CD4-positive, alpha-beta T cell (primary cell): Measurements from ENCODE around the gene SLC4A2. TPM values are rescaled to one million over a fixed set of nuclear protein-coding genes. Genes with fewer than 3 reads are reported as not detected.

Experiments used
- ATAC-seq: fragments of 200-7000 bp; cut with Tn5 transposase; one replicate; pipeline ENCODE4 v1.10.0; 2022; ENCODE audit warnings: mild to moderate bottlenecking; ENCODE audit not compliant: poor library complexity
- CTCF ChIA-PET: fragments of 350-600 bp; sonication (Branson Sonifier 250); formaldehyde crosslinking; loops from one replicate; lab custom pipeline; 2021; ENCODE audit warnings: antibody characterized with exemption, inconsistent platforms; lab: Charles Lee
- POLR2A ChIA-PET: fragments of 350-600 bp; sonication (Branson Sonifier 250); formaldehyde crosslinking; loops from one replicate; lab custom pipeline; 2021; ENCODE audit warnings: antibody characterized with exemption, inconsistent platforms; lab: Charles Lee
- DNase-seq, 14 experiments: peaks; one replicate each; pipeline ENCODE4 v3.0.0-alpha.2; 2013 to 2020; ENCODE audit warnings: mixed read lengths in 2 of 14
- H3K27ac ChIP-seq, 2 donors: one replicate each; pipeline versions ENCODE4 v1.5.1 to v1.7.0; 2013; ENCODE audit warnings: low read length in 2 of 2, low read depth in 1 of 2, mild to moderate bottlenecking in 1 of 2
- H3K27me3 ChIP-seq, 2 experiments: 1 replicate in 1 of 2; 2 replicates in 1 of 2; pipeline versions ENCODE4 v1.6.1 to v1.7.0; 2013; ENCODE audit warnings: low read length in 2 of 2, control low read depth in 1 of 2, mild to moderate bottlenecking in 1 of 2, moderate library complexity in 1 of 2; ENCODE audit not compliant: insufficient read depth in 2 of 2, control insufficient read depth in 1 of 2
- H3K36me3 ChIP-seq: one replicate; pipeline ENCODE4 v1.6.1; 2013; ENCODE audit warnings: low read length, control low read depth; ENCODE audit not compliant: insufficient read depth
- H3K4me1 ChIP-seq: one replicate; pipeline ENCODE4 v1.6.1; 2013; ENCODE audit warnings: low read length, control low read depth; ENCODE audit not compliant: insufficient read depth
- H3K4me3 ChIP-seq: one replicate; pipeline ENCODE4 v1.5.1; 2013; ENCODE audit warnings: mild to moderate bottlenecking, low read length, moderate library complexity
- H3K9me3 ChIP-seq, 2 experiments: 1 replicate in 1 of 2; 2 replicates in 1 of 2; pipeline versions ENCODE4 v1.6.1 to v1.7.0; 2013; ENCODE audit warnings: low read length in 2 of 2, mild to moderate bottlenecking in 2 of 2, control low read depth in 1 of 2, moderate library complexity in 1 of 2; ENCODE audit not compliant: control insufficient read depth in 1 of 2, insufficient read depth in 1 of 2
- H3K27ac Mint-ChIP-seq: one replicate; pipeline ENCODE4 v1.8.0; 2020; ENCODE audit warnings: mixed read lengths
- H3K27me3 Mint-ChIP-seq: one replicate; pipeline ENCODE4 v1.8.0; 2021; ENCODE audit warnings: mixed read lengths
- H3K36me3 Mint-ChIP-seq: one replicate; pipeline ENCODE4 v1.8.0; 2021; ENCODE audit warnings: low read depth, mixed read lengths
- H3K4me1 Mint-ChIP-seq: one replicate; pipeline ENCODE4 v1.8.0; 2021; ENCODE audit warnings: low read depth, mixed read lengths
- H3K4me3 Mint-ChIP-seq: one replicate; pipeline ENCODE4 v1.8.0; 2020; ENCODE audit warnings: mild to moderate bottlenecking, mixed read lengths
- H3K9me3 Mint-ChIP-seq: one replicate; pipeline ENCODE4 v1.8.0; 2020; ENCODE audit warnings: mixed read lengths
- intact Hi-C, 2 experiments: fragments of 100-400 bp; cut with DNase I in 1 of 2; cut with micrococcal nuclease in 1 of 2; formaldehyde crosslinking; loops; one replicate each; pipeline versions ENCODE4 v1.15.1 to v1.9.0; 2023 to 2025; cut with DNase I, micrococcal nuclease
- total RNA-seq, 174 experiments: library from RNA in 2 of 174; stranded (reverse) in 2 of 174; gene quantifications; one replicate each; pipeline ENCODE4 v1.2.3 and lab custom pipeline; 2021 to 2026
- TF ChIP-seq, protein P1 (sequence below): fragments of 200-600 bp; IDR thresholded peaks from one replicate; pipeline ENCODE4 v1.8.0; 2022; ENCODE audit warnings: antibody characterized with exemption, mild to moderate bottlenecking

The SLC4A2 gene
- total RNA-seq, 2 experiments from 2014 or later: 27.1 to 31.4 TPM

GRCh38 chr7:151088856-151089699, 29.7 kb downstream of the SLC4A2 start:
- intact Hi-C loops: loop anchor here in 1 of 2 experiments (2.0 to 10.0 kb wide), 3 partner anchors 22 to 1254 kb away; partner anchors contain the start of genes KCNH2 and ZNF862
- ATAC-seq: no peak
- H3K36me3 Mint-ChIP-seq: peaks cover 15% of the 10 kb centered on the region
- Histone ChIP-seq H3K4me1 (peaks cover 56% of the 10 kb centered on the region), H3K27me3 (no peaks in the 10 kb centered on the region), H3K9me3 (peaks cover 0 to 3% of the 10 kb centered on the region in 2 experiments), H3K27ac (peak overlapping the region in 1 of 2 donors; percentile 9), H3K36me3 (no peaks in the 10 kb centered on the region), H3K4me3 (no peak overlapping the region)
- H3K9me3 Mint-ChIP-seq: no peaks in the 10 kb centered on the region
- TF ChIP-seq, protein P1, sequence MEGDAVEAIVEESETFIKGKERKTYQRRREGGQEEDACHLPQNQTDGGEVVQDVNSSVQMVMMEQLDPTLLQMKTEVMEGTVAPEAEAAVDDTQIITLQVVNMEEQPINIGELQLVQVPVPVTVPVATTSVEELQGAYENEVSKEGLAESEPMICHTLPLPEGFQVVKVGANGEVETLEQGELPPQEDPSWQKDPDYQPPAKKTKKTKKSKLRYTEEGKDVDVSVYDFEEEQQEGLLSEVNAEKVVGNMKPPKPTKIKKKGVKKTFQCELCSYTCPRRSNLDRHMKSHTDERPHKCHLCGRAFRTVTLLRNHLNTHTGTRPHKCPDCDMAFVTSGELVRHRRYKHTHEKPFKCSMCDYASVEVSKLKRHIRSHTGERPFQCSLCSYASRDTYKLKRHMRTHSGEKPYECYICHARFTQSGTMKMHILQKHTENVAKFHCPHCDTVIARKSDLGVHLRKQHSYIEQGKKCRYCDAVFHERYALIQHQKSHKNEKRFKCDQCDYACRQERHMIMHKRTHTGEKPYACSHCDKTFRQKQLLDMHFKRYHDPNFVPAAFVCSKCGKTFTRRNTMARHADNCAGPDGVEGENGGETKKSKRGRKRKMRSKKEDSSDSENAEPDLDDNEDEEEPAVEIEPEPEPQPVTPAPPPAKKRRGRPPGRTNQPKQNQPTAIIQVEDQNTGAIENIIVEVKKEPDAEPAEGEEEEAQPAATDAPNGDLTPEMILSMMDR: no peak
- CTCF ChIA-PET: interaction anchor here (1.2 kb wide), 1 partner anchor 35 kb away, joined by 3 read pairs; no protein-coding TSS in a partner anchor
- POLR2A ChIA-PET: interaction anchor here (1.0 to 1.5 kb wide), 2 partner anchors 8 to 61 kb away, joined by 3 to 4 read pairs; partner anchors contain the start of genes ABCB8 and FASTK
- H3K27ac Mint-ChIP-seq: peak overlapping the region; percentile 86
- DNase-seq: peak in 2 of 14 experiments; percentile 77 to 82
- peaks cover 8% of the 10 kb centered on the region for H3K27me3 Mint-ChIP-seq
- peaks cover 40% of the 10 kb centered on the region for H3K4me1 Mint-ChIP-seq
- H3K4me3 Mint-ChIP-seq: peak overlapping the region; percentile 88

DNA sequence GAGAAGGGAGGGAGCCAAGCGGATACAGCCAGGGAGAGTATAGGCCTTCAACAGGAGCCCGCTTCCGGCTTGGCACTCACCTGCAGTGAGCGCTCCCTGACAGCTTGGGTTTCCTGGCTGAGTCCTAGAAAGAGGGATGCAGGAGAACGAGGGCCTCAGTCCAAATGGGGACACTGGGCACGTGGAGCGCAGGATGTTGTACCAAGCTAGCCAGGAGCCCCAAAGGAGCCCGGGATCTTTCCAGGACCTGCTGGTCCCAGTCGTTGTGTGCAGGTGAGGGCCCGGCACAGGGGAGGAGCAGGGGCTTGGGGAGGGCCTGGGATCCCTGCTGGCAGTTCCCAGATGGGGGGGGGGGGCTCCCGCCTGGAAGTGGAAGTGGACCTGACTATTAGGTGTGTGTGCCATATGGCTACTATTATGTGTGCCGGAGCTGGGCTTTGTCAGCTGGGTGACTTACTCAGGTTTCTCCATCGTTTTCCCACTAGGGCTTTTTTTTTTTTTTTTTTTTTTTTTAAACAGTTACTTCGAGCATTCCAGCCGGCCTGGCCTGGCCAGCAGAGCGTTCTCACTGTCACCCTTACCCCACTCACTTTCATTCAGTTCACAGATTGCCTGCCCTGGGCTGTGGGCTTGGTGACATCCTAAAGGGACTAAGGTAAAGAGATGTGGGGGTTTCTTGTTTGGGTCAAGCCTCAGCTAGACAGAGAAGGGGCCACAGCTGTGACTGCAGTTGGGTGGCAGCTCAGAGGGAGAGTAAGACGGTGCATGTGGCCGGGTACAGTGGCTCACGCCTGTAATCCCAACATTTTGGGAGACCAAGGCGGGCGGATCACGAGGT, 30.7 kb downstream of the SLC4A2 start:
- intact Hi-C loops: loop anchor here in 1 of 2 experiments (2.0 to 10.0 kb wide), 3 partner anchors 21 to 1255 kb away; partner anchors contain the start of genes KCNH2 and ZNF862
- DNase-seq: no peak
- no peaks in the 10 kb centered on the region for H3K27me3 ChIP-seq
- TF ChIP-seq, protein P1: no peak
- no peak overlapping the region for H3K4me3 ChIP-seq
- POLR2A ChIA-PET: interaction anchor here (0.6 to 1.5 kb wide), 3 partner anchors 9 to 197 kb away, joined by 3 to 4 read pairs (median 3); partner anchors contain the start of genes ABCB8 and FASTK
- Mint-ChIP-seq H3K4me1 (peaks cover 32% of the 10 kb centered on the region), H3K27me3 (peaks cover 7% of the 10 kb centered on the region), H3K27ac (no peak overlapping the region), H3K36me3 (peaks cover 15% of the 10 kb centered on the region), H3K9me3 (no peaks in the 10 kb centered on the region), H3K4me3 (no peak overlapping the region)
- CTCF ChIA-PET: interaction anchor here (1.2 to 1.6 kb wide), 2 partner anchors 22 to 75 kb away, joined by 3 to 4 read pairs; no protein-coding TSS in a partner anchor
- no peak for ATAC-seq
- H3K27ac ChIP-seq: no peak overlapping the region
- H3K9me3 ChIP-seq: peaks cover 0 to 3% of the 10 kb centered on the region in 2 experiments
- H3K36me3 ChIP-seq: no peaks in the 10 kb centered on the region
- H3K4me1 ChIP-seq: peaks cover 55% of the 10 kb centered on the region

DNA sequence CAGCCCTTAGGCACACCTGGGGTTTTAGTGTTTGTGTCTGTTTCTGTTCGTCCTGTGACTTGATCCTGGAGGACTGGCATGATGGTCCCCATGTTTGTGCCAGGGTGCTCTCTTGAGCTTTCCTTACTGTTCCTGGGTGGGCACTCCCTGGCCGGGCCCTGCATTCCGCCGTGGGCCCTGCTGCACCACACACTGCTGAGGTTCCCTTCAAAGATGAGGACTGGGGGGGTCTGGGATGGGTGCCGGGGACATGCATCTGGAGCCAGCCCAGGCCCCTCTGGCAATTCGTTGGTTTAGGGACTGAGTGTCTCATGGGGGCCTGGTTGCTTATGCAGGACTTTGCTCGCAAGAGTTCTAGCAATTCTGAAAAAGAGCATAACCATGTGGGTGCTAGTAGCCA, 31.6 kb downstream of the SLC4A2 start:
- no peak overlapping the region for H3K27ac ChIP-seq
- H3K9me3 Mint-ChIP-seq: no peaks in the 10 kb centered on the region
- DNase-seq: no peak
- H3K36me3 ChIP-seq: no peaks in the 10 kb centered on the region
- H3K4me3 ChIP-seq: no peak overlapping the region
- peaks cover 11% of the 10 kb centered on the region for H3K36me3 Mint-ChIP-seq
- POLR2A ChIA-PET: no interaction called here
- TF ChIP-seq, protein P1: no peak
- H3K9me3 ChIP-seq: peaks cover 0 to 3% of the 10 kb centered on the region in 2 experiments
- H3K27me3 ChIP-seq: no peaks in the 10 kb centered on the region
- no peak overlapping the region for H3K4me3 Mint-ChIP-seq
- peaks cover 4% of the 10 kb centered on the region for H3K27me3 Mint-ChIP-seq
- peaks cover 23% of the 10 kb centered on the region for H3K4me1 Mint-ChIP-seq
- H3K4me1 ChIP-seq: peaks cover 53% of the 10 kb centered on the region
- no peak overlapping the region for H3K27ac Mint-ChIP-seq
- intact Hi-C loops: no loop called here
- CTCF ChIA-PET: interaction anchor here (1.2 to 1.6 kb wide), 2 partner anchors 21 to 76 kb away, joined by 3 to 4 read pairs; no protein-coding TSS in a partner anchor
- ATAC-seq: no peak
